Esophagus muscularis mucosa (tissue), 4 donors: ENCODE results near the gene EP400. TPM values are rescaled to one million over a fixed set of nuclear protein-coding genes. Genes with fewer than 3 reads are reported as not detected.
"Not testable (repeated sequence)": the region's sequence is repeated elsewhere in the genome, so short reads cannot be mapped to it uniquely, and the experiment has no call there.

ENCODE experiments used
- DNase-seq: peaks from one replicate; pipeline ENCODE4 v3.0.0-alpha.2; 2017; ENCODE audit errors: extremely low spot score
- H3K27ac ChIP-seq, 4 donors: fragments of 200-600 bp; sonication (generic); replicated peaks in 1 of 4; 1 replicate in 3 of 4; 2 replicates in 1 of 4; pipeline ENCODE4 v1.5.1; 2016 to 2019; ENCODE audit warnings: mild to moderate bottlenecking in 1 of 4
- H3K27me3 ChIP-seq, 4 donors: fragments of 200-600 bp; sonication (generic); one replicate each; pipeline versions ENCODE4 v1.5.1 to v1.6.0; 2016 to 2019
- H3K36me3 ChIP-seq, 4 donors: fragments of 200-600 bp; sonication (generic); one replicate each; pipeline ENCODE4 v1.5.1; 2016 to 2019
- H3K4me1 ChIP-seq, 4 donors: fragments of 200-600 bp; sonication (generic); one replicate each; pipeline ENCODE4 v1.5.1; 2016 to 2019
- H3K4me3 ChIP-seq, 4 donors: fragments of 200-600 bp; sonication (generic); 1 replicate in 2 of 4; 2 replicates in 2 of 4; pipeline ENCODE4 v1.5.1; 2016 to 2019; ENCODE audit warnings: mild to moderate bottlenecking in 4 of 4, moderate library complexity in 1 of 4
- H3K9me3 ChIP-seq, 4 donors: fragments of 200-600 bp; sonication (generic); 1 replicate in 3 of 4; 2 replicates in 1 of 4; pipeline ENCODE4 v1.5.1; 2016 to 2019
- EP300 ChIP-seq: sonication (generic); formaldehyde crosslinking; IDR thresholded peaks from one replicate; pipeline ENCODE4 v1.6.1; 2017; ENCODE audit warnings: antibody characterized with exemption
- POLR2A ChIP-seq: fragments of 450-650 bp; IDR thresholded peaks from one replicate; pipeline ENCODE4 v1.6.1; 2017; ENCODE audit warnings: antibody characterized with exemption, moderate library complexity, mild to moderate bottlenecking, low read depth
- POLR2AphosphoS5 ChIP-seq, 2 donors: sonication (generic); formaldehyde crosslinking; IDR thresholded peaks; one replicate each; pipeline ENCODE4 v1.6.1; 2017; ENCODE audit warnings: antibody characterized with exemption in 2 of 2
- WGBS: methylation state at CpG from one replicate; pipeline ENCODE4 v1.1.5; 2018; 5-methylcytosine and 5-hydroxymethylcytosine counted together
- intact Hi-C: fragments of 100-400 bp; cut with DNase I; formaldehyde crosslinking; loops from one replicate; pipeline ENCODE4 v1.15.1; 2023
- total RNA-seq, 4 donors: library from RNA; depleted of rRNA; stranded (reverse); fragments of >200 nt; gene quantifications; one replicate each; pipeline versions ENCODE4 v1.1.0 to v1.2.1, GENCODE V29; 2016
- TF ChIP-seq, protein P1 (sequence below), 3 experiments: fragments of 200-600 bp in 2 of 3; fragments of 450-650 bp in 1 of 3; sonication (generic) in 2 of 3; IDR thresholded peaks; one replicate each; pipeline ENCODE4 v1.5.1; 2017 to 2019; ENCODE audit warnings: antibody characterized with exemption in 3 of 3, mild to moderate bottlenecking in 2 of 3, moderate library complexity in 1 of 3

Gene EP400
- total RNA-seq, 4 donors from 2014 or later = 16.9 to 31.1 (median 22.4) TPM

DNA sequence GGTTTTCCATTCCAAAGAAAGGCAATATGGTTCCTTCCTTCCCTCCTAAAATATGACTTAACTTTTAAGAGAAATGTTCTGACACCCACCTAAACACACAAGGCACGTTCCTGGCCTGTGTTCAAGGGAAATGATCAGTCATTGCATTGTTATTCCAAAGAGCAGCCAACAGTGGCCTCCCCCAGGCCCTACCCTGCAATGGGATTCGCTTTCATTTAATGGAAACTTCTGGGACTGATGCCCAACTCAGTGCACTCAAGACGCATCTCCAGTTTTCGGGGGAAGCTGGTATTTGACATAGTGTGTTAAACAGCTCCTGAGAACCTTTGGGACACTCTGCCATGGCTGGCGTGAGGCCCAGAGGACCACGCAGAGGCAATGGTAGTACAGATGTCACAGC lies 128.4 kb downstream of the EP400 start:
- Histone ChIP-seq H3K27me3 (no peaks in the 10 kb centered on the region), H3K27ac (peak overlapping the region; percentile 43 to 74 (median 58)), H3K4me3 (no peak overlapping the region), H3K4me1 (peaks cover 0 to 14% (median 12%) of the 10 kb centered on the region in 4 donors), H3K9me3 (no peaks in the 10 kb centered on the region), H3K36me3 (peaks cover 38 to 66% (median 48%) of the 10 kb centered on the region in 4 donors)
- WGBS = 34% methylated on average over 4 of the region's 6 CpGs
- intact Hi-C loops = no loop called here
- DNase-seq = no peak
- TF ChIP-seq POLR2AphosphoS5 (IDR thresholded peaks at IDR 0.05) (peak; percentile 43 to 44), POLR2A (no peak)

DNA sequence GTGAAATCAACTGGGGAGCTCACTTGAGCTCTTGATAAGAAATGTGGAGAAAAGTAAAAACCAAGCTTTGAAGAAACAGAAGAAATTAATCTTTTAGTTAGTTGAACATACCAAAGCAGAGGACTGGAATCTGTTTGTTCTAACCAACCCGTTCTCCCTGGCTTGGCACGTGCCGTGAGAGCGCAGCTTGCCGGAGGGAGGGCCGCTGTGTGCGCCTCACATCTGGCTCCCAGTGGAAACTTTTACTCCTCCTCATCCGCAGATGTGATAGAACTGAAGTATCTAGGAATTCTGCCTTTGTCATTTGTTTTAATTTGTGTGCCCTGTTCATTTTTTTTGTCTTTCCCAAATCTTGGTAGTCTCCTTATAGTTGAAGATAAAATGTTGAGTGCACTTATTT lies 129.5 kb downstream of the EP400 start:
- Histone ChIP-seq H3K27ac (peak overlapping the region in 2 of 4 donors; percentile 62 to 74), H3K9me3 (no peaks in the 10 kb centered on the region), H3K4me1 (peaks cover 5 to 20% (median 18%) of the 10 kb centered on the region in 4 donors), H3K4me3 (no peak overlapping the region), H3K27me3 (no peaks in the 10 kb centered on the region), H3K36me3 (peaks cover 34 to 56% (median 48%) of the 10 kb centered on the region in 4 donors)
- intact Hi-C loops = no loop called here
- TF ChIP-seq POLR2AphosphoS5 (IDR thresholded peaks at IDR 0.05) = peak in 1 of 2 donors; percentile 12
- TF ChIP-seq, protein P1, sequence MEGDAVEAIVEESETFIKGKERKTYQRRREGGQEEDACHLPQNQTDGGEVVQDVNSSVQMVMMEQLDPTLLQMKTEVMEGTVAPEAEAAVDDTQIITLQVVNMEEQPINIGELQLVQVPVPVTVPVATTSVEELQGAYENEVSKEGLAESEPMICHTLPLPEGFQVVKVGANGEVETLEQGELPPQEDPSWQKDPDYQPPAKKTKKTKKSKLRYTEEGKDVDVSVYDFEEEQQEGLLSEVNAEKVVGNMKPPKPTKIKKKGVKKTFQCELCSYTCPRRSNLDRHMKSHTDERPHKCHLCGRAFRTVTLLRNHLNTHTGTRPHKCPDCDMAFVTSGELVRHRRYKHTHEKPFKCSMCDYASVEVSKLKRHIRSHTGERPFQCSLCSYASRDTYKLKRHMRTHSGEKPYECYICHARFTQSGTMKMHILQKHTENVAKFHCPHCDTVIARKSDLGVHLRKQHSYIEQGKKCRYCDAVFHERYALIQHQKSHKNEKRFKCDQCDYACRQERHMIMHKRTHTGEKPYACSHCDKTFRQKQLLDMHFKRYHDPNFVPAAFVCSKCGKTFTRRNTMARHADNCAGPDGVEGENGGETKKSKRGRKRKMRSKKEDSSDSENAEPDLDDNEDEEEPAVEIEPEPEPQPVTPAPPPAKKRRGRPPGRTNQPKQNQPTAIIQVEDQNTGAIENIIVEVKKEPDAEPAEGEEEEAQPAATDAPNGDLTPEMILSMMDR (IDR thresholded peaks at IDR 0.05) = no peak
- WGBS = 75% methylated on average over 8 of the region's 8 CpGs
- DNase-seq = no peak

DNA sequence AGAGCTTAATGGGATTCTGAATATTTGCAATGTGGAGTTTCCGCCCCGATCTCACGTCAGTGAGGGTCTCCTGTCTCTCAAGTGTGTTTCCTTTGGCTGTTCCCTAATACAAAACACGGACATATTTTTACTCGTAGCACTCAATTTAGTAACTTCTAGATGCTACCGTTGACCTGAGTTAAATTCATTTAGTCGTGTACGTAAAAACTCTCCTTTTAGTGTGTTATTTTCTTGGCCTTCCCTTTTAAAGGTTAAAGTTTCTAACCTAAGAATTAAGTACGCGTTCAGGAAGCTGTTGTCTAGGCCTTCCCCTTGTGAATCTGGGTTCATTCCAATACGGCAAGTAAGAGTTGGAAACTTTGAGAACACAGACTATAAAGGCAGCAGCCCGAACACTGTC lies 130.0 kb downstream of the EP400 start:
- WGBS = 90% methylated on average over 12 of the region's 12 CpGs
- Histone ChIP-seq H3K9me3 (no peaks in the 10 kb centered on the region), H3K4me3 (no peak overlapping the region), H3K4me1 (peaks cover 5 to 21% (median 18%) of the 10 kb centered on the region in 4 donors), H3K27ac (no peak overlapping the region), H3K27me3 (no peaks in the 10 kb centered on the region), H3K36me3 (peaks cover 31 to 52% (median 46%) of the 10 kb centered on the region in 4 donors)
- no peak for TF ChIP-seq EP300
- TF ChIP-seq, protein P1 (IDR thresholded peaks at IDR 0.05) = no peak
- no peak for TF ChIP-seq POLR2AphosphoS5 (IDR thresholded peaks at IDR 0.05)
- TF ChIP-seq POLR2A = no peak
- no peak for DNase-seq
- intact Hi-C loops = loop anchor here (5.0 to 10.0 kb wide), 2 partner anchors 63 to 415 kb away; partner anchors contain the start of genes DDX51, FBRSL1 and NOC4L

DNA sequence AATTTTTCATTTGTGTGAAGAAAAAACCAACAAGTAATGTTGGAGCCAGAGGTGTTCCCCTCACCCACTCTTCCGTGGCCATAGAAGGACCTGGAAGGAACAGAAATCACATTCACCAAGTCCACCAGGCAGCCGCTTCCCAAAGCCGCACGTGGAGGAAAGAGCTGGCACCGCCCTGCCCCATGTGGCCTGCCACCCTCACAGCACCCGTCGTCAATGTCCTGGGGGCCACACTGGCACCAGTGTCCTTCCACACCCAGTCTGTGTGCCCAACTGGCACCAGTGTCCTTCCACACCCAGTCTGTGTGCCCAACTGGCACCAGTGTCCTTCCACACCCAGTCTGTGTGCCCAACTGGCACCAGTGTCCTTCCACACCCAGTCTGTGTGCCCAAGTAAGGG lies 130.8 kb downstream of the EP400 start:
- 90% methylated on average over 7 of the region's 7 CpGs for WGBS
- not testable (repeated sequence) for H3K27me3 ChIP-seq, H3K27ac ChIP-seq, H3K4me3 ChIP-seq, DNase-seq, H3K9me3 ChIP-seq
- Histone ChIP-seq H3K36me3 (peaks cover 23 to 43% (median 38%) of the 10 kb centered on the region in 4 donors), H3K4me1 (peaks cover 10 to 29% (median 26%) of the 10 kb centered on the region in 4 donors)
- intact Hi-C loops = loop anchor here (5.0 to 10.0 kb wide), 2 partner anchors 62 to 414 kb away; partner anchors contain the start of genes DDX51, FBRSL1 and NOC4L

DNA sequence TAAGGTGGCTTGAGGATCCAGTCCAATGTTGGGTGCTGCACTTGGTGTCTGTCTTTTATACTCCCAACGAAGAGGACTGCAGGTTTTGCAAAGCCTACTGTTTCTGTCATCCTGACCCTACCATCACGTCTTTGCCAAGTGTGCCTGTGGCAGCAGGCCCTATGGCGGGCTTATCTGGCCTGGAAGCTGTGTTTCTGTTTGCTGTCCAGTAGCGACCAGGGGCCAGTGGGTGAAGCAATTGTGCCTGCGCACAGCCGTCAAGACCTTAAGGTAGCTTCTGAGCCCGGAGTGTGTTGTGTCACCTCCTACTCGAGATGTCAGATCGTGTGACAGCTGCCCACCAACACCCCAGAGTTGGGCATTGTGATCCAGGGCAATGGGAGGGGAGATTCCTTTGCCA lies 131.7 kb downstream of the EP400 start:
- no peak overlapping the region for H3K4me3 ChIP-seq
- intact Hi-C loops = loop anchor here (5.0 to 10.0 kb wide), 2 partner anchors 61 to 413 kb away; partner anchors contain the start of genes DDX51, FBRSL1 and NOC4L
- H3K27me3 ChIP-seq = no peaks in the 10 kb centered on the region
- no peak overlapping the region for H3K27ac ChIP-seq
- 85% methylated on average over 9 of the region's 9 CpGs for WGBS
- H3K9me3 ChIP-seq = no peaks in the 10 kb centered on the region
- TF ChIP-seq POLR2A = no peak
- H3K36me3 ChIP-seq = peaks cover 18 to 34% (median 29%) of the 10 kb centered on the region in 4 donors
- DNase-seq = no peak
- H3K4me1 ChIP-seq = peaks cover 13 to 37% (median 34%) of the 10 kb centered on the region in 4 donors

DNA sequence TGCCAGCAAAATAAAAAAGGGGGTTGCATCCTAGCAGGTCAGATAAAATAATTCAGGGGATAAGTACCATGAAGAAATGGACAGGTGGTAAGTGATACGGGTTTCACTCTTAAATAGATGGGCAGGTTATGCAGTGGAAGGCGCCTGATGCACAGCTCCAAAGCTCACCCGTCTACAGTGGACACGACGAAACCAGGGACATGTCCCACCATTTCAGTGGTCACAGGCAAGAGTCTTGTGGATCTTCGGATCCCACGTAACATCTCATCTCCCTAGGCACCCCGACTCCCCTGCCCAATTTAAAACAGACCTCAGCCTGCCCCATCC lies 133.8 kb downstream of the EP400 start:
- peak overlapping the region in 2 of 4 donors; percentile 94 to 95 for H3K27ac ChIP-seq
- no peaks in the 10 kb centered on the region for H3K27me3 ChIP-seq
- peak overlapping the region; percentile 95 to 99 (median 98) for H3K4me3 ChIP-seq
- WGBS = 12% methylated on average over 8 of the region's 8 CpGs
- DNase-seq = no peak
- peaks cover under 1 to 13% (median 7%) of the 10 kb centered on the region in 4 donors for H3K36me3 ChIP-seq
- intact Hi-C loops = loop anchor here (5.0 to 10.0 kb wide), 2 partner anchors 59 to 411 kb away; partner anchors contain the start of genes DDX51, FBRSL1 and NOC4L
- H3K9me3 ChIP-seq = no peaks in the 10 kb centered on the region
- H3K4me1 ChIP-seq = peaks cover 13 to 26% (median 25%) of the 10 kb centered on the region in 4 donors
- TF ChIP-seq, protein P1 (IDR thresholded peaks at IDR 0.05) = no peak
- TF ChIP-seq POLR2AphosphoS5 (IDR thresholded peaks at IDR 0.05) (no peak), EP300 (no peak), POLR2A (no peak)
